Prostate gland (tissue), 2 donors: ENCODE results near the gene EHBP1.

Experiments
- CTCF ChIP-seq, 4 experiments: fragments of 200-600 bp in 2 of 4; fragments of 450-650 bp in 2 of 4; sonication (generic) in 2 of 4; IDR thresholded peaks; 1 replicate in 3 of 4; 2 replicates in 1 of 4; pipeline ENCODE4 v1.5.1; 2016 to 2019; ENCODE audit warnings: antibody characterized with exemption in 4 of 4, mild to moderate bottlenecking in 2 of 4, moderate library complexity in 2 of 4
- POLR2A ChIP-seq: fragments of 450-650 bp; IDR thresholded peaks from one replicate; pipeline ENCODE4 v1.6.1; 2016; ENCODE audit warnings: antibody characterized with exemption, mild to moderate bottlenecking
- POLR2AphosphoS5 ChIP-seq: sonication (generic); formaldehyde crosslinking; IDR thresholded peaks from one replicate; pipeline ENCODE4 v1.6.1; 2017; ENCODE audit warnings: antibody characterized with exemption

- no peak for TF ChIP-seq CTCF (IDR thresholded peaks at IDR 0.05)
- TF ChIP-seq POLR2A, result no peak
- no peak for TF ChIP-seq POLR2AphosphoS5
These were observed 359.1 kb downstream of the EHBP1 start for GRCh38 chr2:63064661-63065060.
